Left lung (tissue), 10 donors: ENCODE results near the gene SYP. TPM values are rescaled to one million over a fixed set of nuclear protein-coding genes. Genes with fewer than 3 reads are reported as not detected.

Source experiments
- ATAC-seq: fragments of 200-7000 bp; cut with Tn5 transposase; one replicate; pipeline ENCODE4 v1.9.1; 2020; ENCODE audit warnings: moderate library complexity
- DNase-seq, 4 donors: peaks; one replicate each; pipeline ENCODE4 v3.0.0-alpha.2; 2013 to 2020
- H3K27ac ChIP-seq, 2 donors: fragments of 200-600 bp; sonication (generic) in 1 of 2; one replicate each; pipeline versions ENCODE4 v1.5.0 to v1.8.0; 2020 to 2021
- H3K27me3 ChIP-seq, 2 donors: fragments of 200-600 bp; sonication (generic) in 1 of 2; one replicate each; pipeline versions ENCODE4 v1.5.0 to v1.8.0; 2020 to 2021
- H3K36me3 ChIP-seq, 2 donors: fragments of 200-600 bp; sonication (generic) in 1 of 2; one replicate each; pipeline versions ENCODE4 v1.5.0 to v1.8.0; 2020 to 2021
- H3K4me1 ChIP-seq, 2 donors: fragments of 200-600 bp; one replicate each; pipeline ENCODE4 v1.8.0; 2021
- H3K4me3 ChIP-seq, 2 donors: fragments of 200-600 bp; sonication (generic) in 1 of 2; one replicate each; pipeline versions ENCODE4 v1.5.0 to v1.8.0; 2020 to 2021; ENCODE audit warnings: mild to moderate bottlenecking in 1 of 2
- H3K9me3 ChIP-seq, 2 donors: fragments of 200-600 bp; sonication (generic) in 1 of 2; one replicate each; pipeline versions ENCODE4 v1.5.0 to v1.8.0; 2020 to 2021
- CTCF ChIP-seq, 2 donors: fragments of 200-600 bp; sonication (generic) in 1 of 2; IDR thresholded peaks; one replicate each; pipeline versions ENCODE4 v1.5.0 to v1.8.0; 2021; ENCODE audit warnings: antibody characterized with exemption in 2 of 2
- intact Hi-C, 2 donors: fragments of 100-400 bp; cut with DNase I; formaldehyde crosslinking; loops; one replicate each; pipeline versions ENCODE4 v1.11.2 to v1.14.2; 2022
- polyA plus RNA-seq, 6 donors: library from polyadenylated mRNA; unstranded; fragments of 120-200 nt; gene quantifications; one replicate each; pipeline ENCODE4 v1.2.1, GENCODE V29; 2013; ENCODE audit not compliant: insufficient read length in 6 of 6
- total RNA-seq, 2 donors: library from RNA; stranded (reverse); fragmentation: NEBNext Ultra II Directional; extraction: Animal tissue kit (Norgen Biotek cat#: 25700); gene quantifications; one replicate each; pipeline ENCODE4 v1.2.1, GENCODE V29; 2021
- donor health status: DM: no; HTN: yes; CAD: no.
- donor health status: DM: no; HTN: no; CAD: no.

The SYP gene
- total and polyA plus RNA-seq, 8 donors: 2.1 to 4.2 (median 3.0) TPM

GRCh38 chrX:49204017-49204416, 4.0 kb upstream of the SYP start:
- no peak for TF ChIP-seq CTCF (IDR thresholded peaks at IDR 0.05)
- DNase-seq (no peak), ATAC-seq (no peak)
- H3K27me3 ChIP-seq: no peaks in the 10 kb centered on the region
- no peaks in the 10 kb centered on the region for H3K4me1 ChIP-seq
- intact Hi-C loops: no loop called here
- H3K27ac ChIP-seq: no peak overlapping the region
- H3K9me3 ChIP-seq: no peaks in the 10 kb centered on the region
- no peak overlapping the region for H3K4me3 ChIP-seq
- H3K36me3 ChIP-seq: no peaks in the 10 kb centered on the region

- TF ChIP-seq CTCF (IDR thresholded peaks at IDR 0.05): no peak
- H3K27ac ChIP-seq: no peak overlapping the region
- no peaks in the 10 kb centered on the region for H3K27me3 ChIP-seq
- no peaks in the 10 kb centered on the region for H3K4me1 ChIP-seq
- intact Hi-C loops: no loop called here
- no peaks in the 10 kb centered on the region for H3K36me3 ChIP-seq
- no peak for DNase-seq
- no peaks in the 10 kb centered on the region for H3K9me3 ChIP-seq
- ATAC-seq: no peak
- no peak overlapping the region for H3K4me3 ChIP-seq
Observed at GRCh38 chrX:49203536-49203935, 3.5 kb upstream of the SYP start.

- Histone ChIP-seq H3K36me3 (no peaks in the 10 kb centered on the region), H3K4me1 (no peaks in the 10 kb centered on the region), H3K9me3 (no peaks in the 10 kb centered on the region), H3K4me3 (no peak overlapping the region), H3K27me3 (no peaks in the 10 kb centered on the region), H3K27ac (no peak overlapping the region)
- ATAC-seq (peak; percentile 26), DNase-seq (no peak)
- intact Hi-C loops: no loop called here
- no peak for TF ChIP-seq CTCF (IDR thresholded peaks at IDR 0.05)
Observed at GRCh38 chrX:49202022-49202421, 2.0 kb upstream of the SYP start.

- no peak for ATAC-seq
- H3K4me3 ChIP-seq: no peak overlapping the region
- H3K36me3 ChIP-seq: no peaks in the 10 kb centered on the region
- no peaks in the 10 kb centered on the region for H3K9me3 ChIP-seq
- H3K4me1 ChIP-seq: no peaks in the 10 kb centered on the region
- intact Hi-C loops: no loop called here
- H3K27ac ChIP-seq: no peak overlapping the region
- H3K27me3 ChIP-seq: no peaks in the 10 kb centered on the region
- no peak for DNase-seq
- TF ChIP-seq CTCF (IDR thresholded peaks at IDR 0.05): no peak
Observed at GRCh38 chrX:49199315-49199595, 738 bp downstream of the SYP start.

- DNase-seq (no peak), ATAC-seq (no peak)
- Histone ChIP-seq H3K4me1 (no peaks in the 10 kb centered on the region), H3K27me3 (no peaks in the 10 kb centered on the region), H3K4me3 (no peak overlapping the region), H3K36me3 (no peaks in the 10 kb centered on the region), H3K27ac (no peak overlapping the region), H3K9me3 (no peaks in the 10 kb centered on the region)
- no peak for TF ChIP-seq CTCF (IDR thresholded peaks at IDR 0.05)
- intact Hi-C loops: no loop called here
Observed at GRCh38 chrX:49198540-49199314, 1.3 kb downstream of the SYP start.
